GM18511 (cell line): ENCODE results near the gene TNFRSF21.
"Not testable (repeated sequence)": the region's sequence is repeated elsewhere in the genome, so short reads cannot be mapped to it uniquely, and the experiment has no call there.

ENCODE experiments used
- ATAC-seq: cut with Tn5 transposase; IDR thresholded peaks from one replicate; pipeline ENCODE4 v1.9.1; 2021; ENCODE audit warnings: mild to moderate bottlenecking, moderate library complexity; ENCODE audit not compliant: unreplicated experiment

The TNFRSF21 gene

DNA sequence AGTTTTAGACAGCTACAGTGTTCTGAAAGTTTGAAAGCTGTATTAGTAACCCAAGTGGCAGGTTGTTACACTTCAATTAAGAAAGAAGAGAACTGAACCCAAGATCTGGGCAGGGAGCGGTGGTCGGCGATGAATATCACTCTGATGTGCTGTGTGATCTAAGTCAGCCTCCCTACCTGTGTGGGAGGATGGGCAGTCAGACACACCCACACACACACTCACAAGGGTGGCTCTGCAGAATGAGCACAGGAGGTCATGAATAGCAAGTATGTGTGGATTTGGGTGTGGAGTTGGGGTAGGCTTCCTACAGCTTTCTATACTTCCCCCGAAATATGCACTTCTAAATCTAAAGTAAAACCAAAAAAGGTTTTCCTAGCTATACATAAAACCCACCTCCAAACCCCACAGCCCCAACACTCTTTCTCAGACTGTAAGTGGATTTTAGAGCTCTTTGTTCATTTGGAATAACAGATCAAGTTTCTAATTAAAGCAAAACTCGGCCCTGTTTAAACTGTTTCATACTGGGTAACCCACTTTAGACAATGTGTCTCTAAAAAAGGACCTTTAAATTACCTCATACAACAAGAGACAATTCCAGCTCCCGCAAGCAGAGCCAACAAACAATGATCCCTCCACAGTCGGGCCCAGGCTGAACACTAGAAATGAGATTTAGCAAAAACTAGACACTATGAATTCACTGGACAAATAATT, 19.4 kb downstream of the TNFRSF21 start:
- ATAC-seq, result no peak

GRCh38 chr6:47288267-47289090, 21.2 kb downstream of the TNFRSF21 start:
- ATAC-seq, result no peak

DNA sequence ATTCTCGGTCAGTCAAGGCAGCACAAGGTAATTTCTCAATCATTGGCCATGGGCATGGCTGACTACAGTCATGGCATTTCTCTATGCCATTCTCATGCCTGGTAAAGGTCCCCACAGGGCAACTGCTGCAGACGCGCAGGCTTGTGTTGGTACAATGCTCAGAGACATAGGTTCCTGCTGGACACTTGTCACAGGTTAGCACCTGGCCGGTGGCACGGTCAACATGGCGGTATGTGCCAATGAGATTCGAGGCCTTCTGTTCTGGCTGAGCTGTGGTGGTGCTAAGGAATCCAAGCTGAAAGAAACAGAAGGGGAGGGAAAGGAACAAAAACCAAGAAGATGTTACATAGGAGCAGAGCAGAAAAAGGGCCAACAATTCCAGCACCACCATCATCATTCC, 23.4 kb downstream of the TNFRSF21 start:
- no peak for ATAC-seq

DNA sequence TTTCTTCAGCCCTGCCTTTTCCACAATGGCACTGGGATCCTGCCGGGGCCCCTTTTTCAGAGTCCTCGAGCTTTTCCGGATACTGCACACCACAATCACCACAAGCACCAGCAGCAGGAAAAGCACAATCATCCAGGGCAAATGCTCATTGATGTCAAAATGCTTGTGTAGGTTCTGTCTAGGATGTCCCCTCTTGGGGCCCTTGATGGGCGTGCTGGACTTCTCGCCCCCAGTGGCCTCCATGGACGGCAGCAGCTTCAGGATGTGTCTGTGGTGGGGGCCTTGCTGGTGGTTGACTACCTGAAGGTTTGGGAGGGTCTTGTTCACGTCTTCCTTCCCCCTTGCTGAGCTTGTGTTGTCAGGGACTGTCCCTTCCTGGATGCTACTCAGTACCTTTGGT, 25.7 kb downstream of the TNFRSF21 start:
- ATAC-seq, result no peak

DNA sequence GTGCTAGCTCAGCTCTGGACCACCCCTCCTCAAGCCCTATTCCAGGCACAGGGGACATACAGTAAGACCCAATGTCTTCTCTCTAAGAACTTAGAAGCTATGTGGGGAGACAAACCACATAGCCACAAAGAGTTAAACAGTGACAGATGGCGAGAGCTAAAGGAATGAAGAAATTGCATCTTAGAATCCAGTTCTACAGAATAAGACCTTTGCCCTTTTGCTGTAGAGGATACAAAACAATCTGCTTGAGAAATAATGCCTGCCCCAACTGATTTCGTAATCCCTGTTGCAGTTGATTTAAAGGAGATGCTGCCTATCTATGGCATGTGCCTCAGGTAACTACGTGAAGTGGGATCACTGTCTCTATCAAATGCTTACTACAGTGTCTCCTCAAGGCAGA, 31.2 kb downstream of the TNFRSF21 start:
- ATAC-seq, result peak; percentile 59

DNA sequence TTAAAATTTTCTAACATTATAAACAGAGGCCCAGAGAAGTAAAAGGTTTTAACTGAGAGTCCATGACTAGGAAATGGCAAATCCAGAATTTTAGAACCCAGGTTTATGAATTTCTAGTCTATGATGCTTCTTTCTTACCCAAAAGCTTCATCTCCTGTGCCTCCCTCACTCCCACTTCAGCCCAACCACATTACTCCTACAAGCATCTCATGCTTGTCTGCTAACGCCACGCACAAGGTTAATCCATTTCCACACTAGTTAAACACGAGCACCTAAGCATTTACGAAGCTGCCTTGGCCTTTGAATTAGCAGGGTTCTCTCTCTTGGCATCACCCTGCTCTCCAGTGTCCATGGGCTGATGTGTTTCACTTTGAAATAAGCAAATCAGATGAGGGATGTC, 32.0 kb downstream of the TNFRSF21 start:
- no peak for ATAC-seq

- ATAC-seq, result no peak
These were observed 33.3 kb downstream of the TNFRSF21 start for GRCh38 chr6:47276377-47276776.

- no peak for ATAC-seq
These were observed 34.1 kb downstream of the TNFRSF21 start for GRCh38 chr6:47275640-47276039.

DNA sequence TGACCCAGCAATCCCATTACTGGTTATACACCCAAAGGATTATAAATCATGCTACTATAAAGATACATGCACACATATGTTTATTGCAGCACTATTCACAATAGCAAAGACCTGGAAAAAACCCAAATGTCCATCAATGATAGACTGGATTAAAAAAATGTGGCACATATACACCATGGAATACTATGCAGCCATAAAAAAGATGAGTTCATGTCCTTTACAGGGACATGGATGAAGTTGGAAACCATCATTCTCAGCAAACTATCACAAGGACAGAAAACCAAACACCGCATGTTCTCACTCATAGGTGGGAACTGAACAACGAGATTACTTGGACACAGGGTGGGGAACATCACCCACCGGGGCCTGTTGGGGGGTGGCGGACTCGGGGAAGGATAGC, 34.6 kb downstream of the TNFRSF21 start:
- not testable (repeated sequence) for ATAC-seq

DNA sequence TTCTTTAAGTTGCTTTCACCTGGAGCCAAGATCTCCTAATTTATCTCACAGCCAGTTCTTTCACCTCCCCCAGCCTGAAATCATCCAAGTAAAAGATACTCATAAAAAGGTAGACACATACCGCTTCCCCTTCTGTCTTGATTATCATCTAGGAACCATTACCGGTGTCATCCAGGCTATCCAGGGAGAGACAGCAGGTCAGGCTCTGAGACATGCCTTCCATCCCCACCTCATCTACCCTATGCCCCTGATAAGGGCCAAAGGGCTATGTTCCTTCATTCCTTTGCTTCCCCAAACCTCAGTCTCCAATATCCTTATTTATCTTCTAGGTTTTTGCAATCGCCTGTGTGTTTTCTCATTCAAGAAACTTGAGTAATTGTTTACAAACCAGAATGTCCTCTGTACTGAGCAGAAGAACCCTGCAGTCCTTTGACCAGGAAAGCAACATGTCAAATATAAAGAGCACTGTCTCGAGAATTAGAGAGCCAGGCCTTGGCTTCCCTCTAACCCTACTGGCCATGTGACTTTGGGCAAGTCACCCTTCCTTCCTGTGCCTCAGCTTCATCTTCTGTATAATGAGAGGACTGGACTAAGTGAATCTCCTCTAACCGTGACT, 41.0 kb downstream of the TNFRSF21 start:
- no peak for ATAC-seq

GRCh38 chr6:47267301-47267700, 42.4 kb downstream of the TNFRSF21 start:
- no peak for ATAC-seq

DNA sequence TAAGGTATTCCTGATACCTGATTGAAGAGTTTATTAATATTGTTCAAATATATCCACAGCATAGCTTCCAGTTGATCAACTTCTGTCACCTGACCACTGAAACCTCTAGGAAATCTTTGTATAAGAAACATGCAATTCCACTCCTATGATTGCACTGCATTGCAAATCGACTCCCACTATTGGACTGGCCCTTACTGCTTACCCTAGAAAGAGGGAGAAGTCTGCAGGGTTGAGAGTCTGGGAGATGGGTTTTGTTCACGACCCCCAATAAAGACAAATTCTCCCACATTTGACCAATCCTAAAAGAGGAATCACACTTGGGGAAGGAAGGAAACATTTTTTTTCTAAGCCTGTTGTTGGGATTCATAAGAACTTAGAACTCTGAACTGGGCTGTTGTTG, 43.7 kb downstream of the TNFRSF21 start:
- no peak for ATAC-seq

DNA sequence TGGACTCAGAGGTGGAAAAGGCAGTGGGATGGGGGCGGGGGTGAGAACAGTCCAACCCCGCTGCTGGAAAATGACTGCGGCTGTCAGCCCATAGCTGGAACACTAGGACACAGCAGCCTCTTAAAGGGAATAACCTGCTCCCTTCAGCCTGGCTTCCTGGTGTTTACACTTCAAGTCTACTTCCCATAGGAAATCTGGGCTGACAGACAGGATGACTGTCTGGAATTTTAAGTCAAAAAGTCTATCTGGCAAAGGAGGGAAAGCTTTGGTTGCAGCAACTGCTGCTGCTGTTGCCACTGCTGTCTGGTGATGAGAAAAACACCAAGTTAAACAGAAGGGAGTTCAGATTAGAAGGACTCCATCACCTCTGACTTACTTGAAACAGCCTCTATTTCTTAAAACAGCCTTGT, 44.9 kb downstream of the TNFRSF21 start:
- ATAC-seq, result no peak

- no peak for ATAC-seq
These were observed 46.4 kb downstream of the TNFRSF21 start for GRCh38 chr6:47263268-47263667.

DNA sequence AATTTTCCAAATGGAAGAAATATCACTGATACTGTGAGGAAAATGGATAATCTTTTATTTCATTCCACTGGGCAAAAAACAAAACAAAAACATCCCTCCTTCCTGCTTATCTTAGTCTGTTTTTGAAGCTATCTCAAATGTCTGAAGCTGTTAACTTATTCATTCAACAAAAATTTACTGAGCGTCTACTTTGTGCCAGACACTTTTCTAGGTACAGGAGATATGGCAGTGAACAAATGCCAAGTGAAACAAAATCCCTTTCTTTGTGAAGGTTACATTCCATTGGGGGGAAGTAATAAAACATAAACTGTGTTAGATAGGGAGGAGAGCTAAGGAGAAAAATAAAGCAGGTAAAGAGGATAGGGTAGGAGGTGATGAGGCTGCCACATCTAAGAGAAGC, 47.5 kb downstream of the TNFRSF21 start:
- ATAC-seq, result no peak

DNA sequence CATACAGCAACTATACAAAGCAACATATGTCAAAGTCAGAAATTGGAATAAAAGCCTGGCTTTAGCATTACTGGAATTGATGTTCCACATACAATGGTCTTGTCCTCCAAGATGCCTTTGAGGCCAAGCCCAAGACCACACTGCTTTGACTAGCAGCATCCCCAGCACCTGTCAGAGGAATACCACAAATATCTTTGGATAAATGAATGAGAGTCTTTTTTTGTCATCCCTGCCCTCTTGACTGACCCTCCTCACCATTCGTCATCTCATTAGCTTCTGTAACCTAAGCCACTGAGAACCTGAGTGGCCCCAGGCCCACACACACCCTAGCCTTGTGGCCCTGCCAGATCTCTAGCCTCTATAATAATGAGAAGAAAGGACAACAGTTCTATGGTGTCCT, 48.5 kb downstream of the TNFRSF21 start:
- no peak for ATAC-seq

DNA sequence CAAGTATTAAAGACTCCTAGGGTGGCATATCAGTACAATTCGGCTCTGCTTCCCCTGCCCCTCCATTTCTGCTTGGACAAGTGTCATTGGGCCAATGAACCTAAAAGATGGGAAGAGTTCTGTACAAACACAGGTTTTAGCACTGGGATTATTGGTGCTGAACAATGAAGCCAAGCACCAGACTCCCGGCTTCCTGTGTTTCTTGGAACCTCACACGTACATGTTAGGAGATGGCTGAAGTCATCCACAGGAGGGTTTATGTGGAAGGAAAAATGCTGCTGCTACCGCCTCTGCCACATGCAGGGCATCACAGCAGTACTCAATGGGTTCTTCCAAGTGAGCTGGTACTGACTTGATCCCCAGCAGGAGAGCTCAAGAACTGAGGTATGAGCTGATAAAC, 49.7 kb downstream of the TNFRSF21 start:
- ATAC-seq, result no peak

DNA sequence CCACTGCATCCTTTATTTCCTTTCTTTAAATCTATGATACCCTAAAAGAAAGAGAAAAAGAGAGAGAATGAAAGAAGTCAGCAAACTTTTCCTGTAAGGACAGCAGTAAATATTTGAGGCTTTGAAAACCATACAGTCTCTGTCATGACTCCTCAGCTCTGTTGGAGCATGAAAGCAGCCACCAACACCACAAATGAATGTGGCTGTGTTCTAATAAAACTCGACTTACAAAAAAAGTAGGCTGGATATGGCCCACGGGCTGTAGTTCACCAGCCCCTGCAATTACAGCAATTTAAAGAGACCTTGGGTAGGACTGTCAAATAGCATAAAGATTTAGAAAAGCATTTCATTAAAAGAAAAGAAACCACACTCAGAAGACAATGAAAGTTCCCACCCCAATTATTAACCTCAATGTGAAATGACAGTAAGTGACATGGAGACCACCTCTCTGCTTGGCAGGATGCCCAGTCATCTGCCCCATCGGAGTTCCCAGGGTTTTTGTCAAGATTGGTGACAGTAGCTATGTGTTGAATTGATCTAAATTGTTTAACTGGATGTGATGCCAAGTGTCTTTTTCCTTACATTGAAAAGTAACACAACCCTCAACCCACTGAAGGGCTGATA, 50.9 kb downstream of the TNFRSF21 start:
- no peak for ATAC-seq

- no peak for ATAC-seq
These were observed 52.5 kb downstream of the TNFRSF21 start for GRCh38 chr6:47256981-47257730.

- ATAC-seq, result no peak
These were observed 53.3 kb downstream of the TNFRSF21 start for GRCh38 chr6:47256361-47256760.

- ATAC-seq, result no peak
These were observed 54.8 kb downstream of the TNFRSF21 start for GRCh38 chr6:47254906-47255305.
